ENCODE data around the gene TGM5. TPM values are rescaled to one million over a fixed set of nuclear protein-coding genes. Genes with fewer than 3 reads are reported as not detected.

The TGM5 gene
- polyA plus RNA-seq, 1 experiment = not detected

- no peak overlapping the region for H3K27ac ChIP-seq (ENCODE audit: low read depth, low read length)
- peaks cover 32% of the 10 kb centered on the region for H3K27me3 ChIP-seq (ENCODE audit: control insufficient read depth, insufficient read depth, low read length)
These were observed 17.0 kb downstream of the TGM5 start for GRCh38 chr15:43249699-43250203.

GRCh38 chr15:43249236-43249635, 17.5 kb downstream of the TGM5 start:
- H3K27ac ChIP-seq (ENCODE audit: low read depth, low read length) = no peak overlapping the region
- H3K4me3 ChIP-seq (ENCODE audit: low read depth, low read length) = no peak overlapping the region
- no peaks in the 10 kb centered on the region for H3K9me3 ChIP-seq (ENCODE audit: control insufficient read depth, insufficient read depth, low read length)
- H3K27me3 ChIP-seq (ENCODE audit: control insufficient read depth, insufficient read depth, low read length) = peaks cover 31% of the 10 kb centered on the region
- no peak for DNase-seq (ENCODE audit: low read depth, low spot score)
- ChIA-PET CTCF (interaction anchor here (1.7 kb wide), 1 partner anchor 24 kb away, joined by 6 read pairs; no protein-coding TSS in a partner anchor), POLR2A (no interaction called here)
- TF ChIP-seq, protein P1, sequence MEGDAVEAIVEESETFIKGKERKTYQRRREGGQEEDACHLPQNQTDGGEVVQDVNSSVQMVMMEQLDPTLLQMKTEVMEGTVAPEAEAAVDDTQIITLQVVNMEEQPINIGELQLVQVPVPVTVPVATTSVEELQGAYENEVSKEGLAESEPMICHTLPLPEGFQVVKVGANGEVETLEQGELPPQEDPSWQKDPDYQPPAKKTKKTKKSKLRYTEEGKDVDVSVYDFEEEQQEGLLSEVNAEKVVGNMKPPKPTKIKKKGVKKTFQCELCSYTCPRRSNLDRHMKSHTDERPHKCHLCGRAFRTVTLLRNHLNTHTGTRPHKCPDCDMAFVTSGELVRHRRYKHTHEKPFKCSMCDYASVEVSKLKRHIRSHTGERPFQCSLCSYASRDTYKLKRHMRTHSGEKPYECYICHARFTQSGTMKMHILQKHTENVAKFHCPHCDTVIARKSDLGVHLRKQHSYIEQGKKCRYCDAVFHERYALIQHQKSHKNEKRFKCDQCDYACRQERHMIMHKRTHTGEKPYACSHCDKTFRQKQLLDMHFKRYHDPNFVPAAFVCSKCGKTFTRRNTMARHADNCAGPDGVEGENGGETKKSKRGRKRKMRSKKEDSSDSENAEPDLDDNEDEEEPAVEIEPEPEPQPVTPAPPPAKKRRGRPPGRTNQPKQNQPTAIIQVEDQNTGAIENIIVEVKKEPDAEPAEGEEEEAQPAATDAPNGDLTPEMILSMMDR (IDR thresholded peaks at IDR 0.05; ENCODE audit: low read depth, low read length) = no peak

More at GRCh38 chr15:43249699-43250203, 17.0 kb downstream of the TGM5 start:
- CTCF ChIA-PET = interaction anchor here (1.7 to 1.8 kb wide), 2 partner anchors 25 to 35 kb away, joined by 5 to 6 read pairs; no protein-coding TSS in a partner anchor
- POLR2A ChIA-PET = no interaction called here
- peak; percentile 11 for DNase-seq (ENCODE audit: low read depth, low spot score)
- Histone ChIP-seq H3K9me3 (ENCODE audit: control insufficient read depth, insufficient read depth, low read length) (no peaks in the 10 kb centered on the region), H3K4me3 (ENCODE audit: low read depth, low read length) (no peak overlapping the region)
- TF ChIP-seq, protein P1 (IDR thresholded peaks at IDR 0.05; ENCODE audit: low read depth, low read length) = no peak

GRCh38 chr15:43246261-43246774, 20.4 kb downstream of the TGM5 start:
- TF ChIP-seq, protein P1 (IDR thresholded peaks at IDR 0.05; ENCODE audit: low read depth, low read length) = no peak
- Histone ChIP-seq H3K27ac (ENCODE audit: low read depth, low read length) (no peak overlapping the region), H3K9me3 (ENCODE audit: control insufficient read depth, insufficient read depth, low read length) (no peaks in the 10 kb centered on the region), H3K27me3 (ENCODE audit: control insufficient read depth, insufficient read depth, low read length) (peaks cover 37% of the 10 kb centered on the region), H3K4me3 (ENCODE audit: low read depth, low read length) (no peak overlapping the region)
- ChIA-PET POLR2A (no interaction called here), CTCF (interaction anchor here (1.6 kb wide), 1 partner anchor 21 kb away, joined by 6 read pairs; no protein-coding TSS in a partner anchor)
- no peak for DNase-seq (ENCODE audit: low read depth, low spot score)

DNA sequence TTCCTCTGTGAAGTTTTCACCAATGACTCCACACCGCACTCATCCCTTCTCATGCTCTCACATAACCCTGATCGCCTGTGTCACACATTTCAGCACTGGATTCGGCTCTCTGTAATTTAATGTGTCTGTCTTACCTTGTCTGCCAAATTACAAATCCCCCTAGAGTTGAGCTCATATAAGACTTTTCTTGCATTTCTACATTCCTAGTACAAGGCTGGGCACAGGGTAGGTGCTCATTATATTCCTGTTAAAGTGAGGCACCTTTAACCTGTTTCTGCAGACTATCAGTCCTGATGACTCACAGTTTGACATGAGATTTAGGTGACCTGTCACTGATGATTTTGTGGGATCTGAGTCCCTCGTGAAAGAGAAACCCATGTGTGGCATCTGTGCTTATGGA, 22.6 kb downstream of the TGM5 start:
- ChIA-PET POLR2A (no interaction called here), CTCF (no interaction called here)
- Histone ChIP-seq H3K4me3 (ENCODE audit: low read depth, low read length) (no peak overlapping the region), H3K9me3 (ENCODE audit: control insufficient read depth, insufficient read depth, low read length) (no peaks in the 10 kb centered on the region), H3K27me3 (ENCODE audit: control insufficient read depth, insufficient read depth, low read length) (peaks cover 38% of the 10 kb centered on the region), H3K27ac (ENCODE audit: low read depth, low read length) (no peak overlapping the region)
- TF ChIP-seq, protein P1 (IDR thresholded peaks at IDR 0.05; ENCODE audit: low read depth, low read length) = no peak
- no peak for DNase-seq (ENCODE audit: low read depth, low spot score)

GRCh38 chr15:43243020-43243645, 23.6 kb downstream of the TGM5 start:
- no peak overlapping the region for H3K27ac ChIP-seq (ENCODE audit: low read depth, low read length)
- POLR2A ChIA-PET = no interaction called here
- TF ChIP-seq, protein P1 (IDR thresholded peaks at IDR 0.05; ENCODE audit: low read depth, low read length) = no peak
- no peak for DNase-seq (ENCODE audit: low read depth, low spot score)
- peaks cover 36% of the 10 kb centered on the region for H3K27me3 ChIP-seq (ENCODE audit: control insufficient read depth, insufficient read depth, low read length)
- no peak overlapping the region for H3K4me3 ChIP-seq (ENCODE audit: low read depth, low read length)
- CTCF ChIA-PET = no interaction called here
- H3K9me3 ChIP-seq (ENCODE audit: control insufficient read depth, insufficient read depth, low read length) = no peaks in the 10 kb centered on the region

All from AG04450 (cell line).